Lower leg skin (tissue), 4 donors: ENCODE measurements around the gene AUTS2. TPM values are rescaled to one million over a fixed set of nuclear protein-coding genes. Genes with fewer than 3 reads are reported as not detected.
A peak's percentile ranks its signal among the peaks of the same experiment; 100 is the strongest.

Experiments
- DNase-seq, 2 donors: peaks; one replicate each; pipeline ENCODE4 v3.0.0-alpha.2; 2019; ENCODE audit warnings: low spot score in 2 of 2
- H3K4me3 ChIP-seq: fragments of 200-600 bp; sonication (generic); 2 replicates; pipeline ENCODE4 v1.5.1; 2017; ENCODE audit warnings: mild to moderate bottlenecking, low read depth; ENCODE audit not compliant: poor library complexity, severe bottlenecking
- POLR2A ChIP-seq, 2 donors: fragments of 450-650 bp; IDR thresholded peaks; one replicate each; pipeline ENCODE4 v1.6.1; 2016 to 2017; ENCODE audit warnings: antibody characterized with exemption in 2 of 2, mild to moderate bottlenecking in 1 of 2, moderate library complexity in 1 of 2
- WGBS, 2 donors: methylation state at CpG; one replicate each; pipeline ENCODE4 v1.1.5; 2018; 5-methylcytosine and 5-hydroxymethylcytosine counted together
- intact Hi-C: fragments of 100-400 bp; cut with DNase I; formaldehyde crosslinking; loops from one replicate; pipeline ENCODE4 v1.15.0; 2023; ENCODE audit warnings: low total_unique reads
- total RNA-seq, 4 donors: library from RNA; depleted of rRNA; stranded (reverse); fragments of >200 nt; gene quantifications; one replicate each; pipeline ENCODE4 v1.1.0, GENCODE V29; 2016
- TF ChIP-seq, protein P1 (sequence below), 3 donors: fragments of 450-650 bp; IDR thresholded peaks; one replicate each; pipeline ENCODE4 v1.5.1; 2016; ENCODE audit warnings: antibody characterized with exemption in 3 of 3, mild to moderate bottlenecking in 3 of 3, moderate library complexity in 2 of 3

The AUTS2 gene
- total RNA-seq, 4 donors from 2014 or later: 30.8 to 41.9 (median 40.5) TPM

DNA sequence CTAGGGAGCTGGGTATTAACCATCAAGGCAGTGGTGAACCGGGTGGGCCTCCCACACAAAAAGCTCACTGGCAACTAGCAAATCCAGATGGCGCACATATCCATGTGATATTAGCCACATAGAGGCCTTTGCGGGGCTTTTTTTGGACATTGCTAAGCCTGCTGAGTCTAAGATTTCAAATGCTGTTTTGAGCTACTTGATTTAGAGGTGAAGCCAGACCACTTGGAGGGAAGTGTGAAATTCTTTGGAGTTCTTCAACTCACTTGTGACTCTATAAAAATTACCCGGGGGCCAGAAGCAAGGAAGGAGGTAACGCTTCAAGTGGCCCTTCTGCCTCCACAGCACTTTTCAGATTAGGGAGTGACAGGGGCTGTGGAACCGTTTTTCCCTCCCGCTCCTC, 913.9 kb downstream of the AUTS2 start:
- 87 to 89% methylated on average over 7 of the region's 7 CpGs for WGBS, 2 donors
- TF ChIP-seq, protein P1, sequence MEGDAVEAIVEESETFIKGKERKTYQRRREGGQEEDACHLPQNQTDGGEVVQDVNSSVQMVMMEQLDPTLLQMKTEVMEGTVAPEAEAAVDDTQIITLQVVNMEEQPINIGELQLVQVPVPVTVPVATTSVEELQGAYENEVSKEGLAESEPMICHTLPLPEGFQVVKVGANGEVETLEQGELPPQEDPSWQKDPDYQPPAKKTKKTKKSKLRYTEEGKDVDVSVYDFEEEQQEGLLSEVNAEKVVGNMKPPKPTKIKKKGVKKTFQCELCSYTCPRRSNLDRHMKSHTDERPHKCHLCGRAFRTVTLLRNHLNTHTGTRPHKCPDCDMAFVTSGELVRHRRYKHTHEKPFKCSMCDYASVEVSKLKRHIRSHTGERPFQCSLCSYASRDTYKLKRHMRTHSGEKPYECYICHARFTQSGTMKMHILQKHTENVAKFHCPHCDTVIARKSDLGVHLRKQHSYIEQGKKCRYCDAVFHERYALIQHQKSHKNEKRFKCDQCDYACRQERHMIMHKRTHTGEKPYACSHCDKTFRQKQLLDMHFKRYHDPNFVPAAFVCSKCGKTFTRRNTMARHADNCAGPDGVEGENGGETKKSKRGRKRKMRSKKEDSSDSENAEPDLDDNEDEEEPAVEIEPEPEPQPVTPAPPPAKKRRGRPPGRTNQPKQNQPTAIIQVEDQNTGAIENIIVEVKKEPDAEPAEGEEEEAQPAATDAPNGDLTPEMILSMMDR (IDR thresholded peaks at IDR 0.05): no peak
- no peak for TF ChIP-seq POLR2A (IDR thresholded peaks at IDR 0.05)
- DNase-seq: no peak
- intact Hi-C loops: no loop called here
- H3K4me3 ChIP-seq: no peak overlapping the region

- DNase-seq: no peak
- H3K4me3 ChIP-seq: no peak overlapping the region
- 94 to 96% methylated on average over 3 of the region's 3 CpGs for WGBS, 2 donors
- no peak for TF ChIP-seq POLR2A (IDR thresholded peaks at IDR 0.05)
- TF ChIP-seq, protein P1 (IDR thresholded peaks at IDR 0.05): no peak
- intact Hi-C loops: no loop called here
Observed at GRCh38 chr7:70512761-70513160, 914.5 kb downstream of the AUTS2 start.

- no peak overlapping the region for H3K4me3 ChIP-seq
- intact Hi-C loops: no loop called here
- WGBS, 2 donors: 48 to 63% methylated on average over 4 of the region's 4 CpGs
- TF ChIP-seq, protein P1 (IDR thresholded peaks at IDR 0.05): no peak
- no peak for TF ChIP-seq POLR2A (IDR thresholded peaks at IDR 0.05)
- DNase-seq: no peak
Observed at GRCh38 chr7:70520611-70521010, 922.3 kb downstream of the AUTS2 start.

DNA sequence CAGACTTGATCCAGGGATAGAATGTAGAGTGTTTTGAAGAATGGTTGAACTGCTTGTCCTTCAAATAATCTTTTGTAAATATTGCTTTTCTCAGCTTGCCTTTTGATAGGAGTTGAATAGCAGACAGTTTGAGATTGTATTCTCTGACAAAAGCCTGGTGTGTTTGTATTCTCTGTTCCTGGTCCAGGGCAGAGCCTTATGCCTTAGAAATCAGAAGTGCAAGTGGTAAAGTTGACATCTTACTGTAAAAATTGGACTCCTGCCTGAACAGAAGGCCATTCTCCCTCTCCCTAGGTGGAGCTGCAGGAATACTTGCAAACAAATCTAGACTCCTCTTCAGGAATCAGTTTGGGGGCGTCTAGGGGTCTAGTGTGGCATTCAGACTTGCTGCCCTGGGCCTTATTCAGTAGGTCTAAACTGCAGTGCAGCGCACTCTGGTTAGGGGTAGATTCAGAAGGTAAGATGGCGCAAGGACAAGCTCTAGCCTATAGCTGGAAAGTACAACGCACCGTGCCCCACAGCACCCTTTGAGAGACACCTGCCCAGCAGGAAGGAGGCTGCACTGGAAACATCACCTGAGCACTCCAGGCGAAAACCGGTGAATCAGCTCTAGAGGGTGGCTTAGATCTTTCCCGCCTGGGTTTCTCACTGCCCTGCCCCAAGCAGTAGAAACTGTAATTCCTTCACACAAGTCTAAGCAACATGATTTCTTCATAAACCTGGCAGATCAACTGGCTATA, 925.1 kb downstream of the AUTS2 start:
- H3K4me3 ChIP-seq: no peak overlapping the region
- peak in 1 of 2 donors; percentile 19 for DNase-seq
- intact Hi-C loops: no loop called here
- no peak for TF ChIP-seq POLR2A (IDR thresholded peaks at IDR 0.05)
- 59 to 68% methylated on average over 8 of the region's 8 CpGs for WGBS, 2 donors

DNA sequence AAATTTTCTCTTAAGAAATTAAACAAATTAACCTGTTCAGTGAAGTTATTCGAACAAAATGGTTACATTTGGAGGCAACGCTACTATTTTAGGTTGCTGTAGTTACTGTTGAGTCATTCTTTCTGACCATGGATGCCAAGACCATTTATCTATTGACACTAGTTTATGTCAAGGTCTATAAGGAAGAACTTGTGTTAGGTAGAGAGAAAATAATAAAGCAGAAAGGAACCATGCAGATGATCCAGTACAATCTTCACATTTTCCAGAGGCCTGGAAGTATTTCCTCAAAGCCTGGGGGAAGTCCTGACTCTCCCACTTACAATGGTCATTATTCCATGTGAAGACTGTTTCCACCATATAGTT, 925.7 kb downstream of the AUTS2 start:
- no peak for TF ChIP-seq POLR2A (IDR thresholded peaks at IDR 0.05)
- TF ChIP-seq, protein P1 (IDR thresholded peaks at IDR 0.05): no peak
- H3K4me3 ChIP-seq: no peak overlapping the region
- no peak for DNase-seq
- intact Hi-C loops: no loop called here
- WGBS, 2 donors: 51 to 64% methylated on average over 2 of the region's 2 CpGs

- WGBS, 2 donors: 71 to 94% methylated on average over 5 of the region's 5 CpGs
- DNase-seq: no peak
- intact Hi-C loops: no loop called here
- H3K4me3 ChIP-seq: no peak overlapping the region
- no peak for TF ChIP-seq POLR2A (IDR thresholded peaks at IDR 0.05)
- TF ChIP-seq, protein P1 (IDR thresholded peaks at IDR 0.05): no peak
Observed at GRCh38 chr7:70525991-70526390, 927.7 kb downstream of the AUTS2 start.
